B cell (primary cell): ENCODE results near the gene PDE11A. TPM values are rescaled to one million over a fixed set of nuclear protein-coding genes. Genes with fewer than 3 reads are reported as not detected.

Source experiments
- ATAC-seq: fragments of 200-7000 bp; cut with Tn5 transposase; one replicate; pipeline ENCODE4 v1.10.0; 2021; ENCODE audit warnings: low read depth, mild to moderate bottlenecking, moderate number of reproducible peaks, moderate library complexity
- CTCF ChIA-PET: fragments of 350-600 bp; sonication (Branson Sonifier 250); formaldehyde crosslinking; loops from one replicate; lab custom pipeline; 2021; ENCODE audit warnings: antibody characterized with exemption, inconsistent platforms; lab: Charles Lee
- POLR2A ChIA-PET: fragments of 350-600 bp; sonication (Branson Sonifier 250); formaldehyde crosslinking; loops from one replicate; lab custom pipeline; 2021; ENCODE audit warnings: antibody characterized with exemption; lab: Charles Lee
- DNase-seq: peaks from one replicate; pipeline ENCODE4 v3.0.0; 2013
- H2AFZ ChIP-seq: 2 replicates; pipeline ENCODE4 v1.6.1; 2012; ENCODE audit warnings: mild to moderate bottlenecking, low read depth, low read length; ENCODE audit not compliant: insufficient read depth, poor library complexity, severe bottlenecking
- H3K27ac ChIP-seq, 2 donors: 1 replicate in 1 of 2; 2 replicates in 1 of 2; pipeline ENCODE4 v1.5.1; 2012 to 2013; ENCODE audit warnings: low read length in 2 of 2, mild to moderate bottlenecking in 2 of 2, moderate library complexity in 1 of 2
- H3K27me3 ChIP-seq, 4 experiments: fragments of 200-600 bp in 1 of 4; sonication (generic) in 1 of 4; replicated peaks in 1 of 4; 1 replicate in 2 of 4; 2 replicates in 2 of 4; pipeline versions ENCODE4 v1.6.1 to v1.7.0; 2013 to 2016; ENCODE audit warnings: low read length in 3 of 4, mild to moderate bottlenecking in 2 of 4, mixed read lengths in 1 of 4, moderate library complexity in 1 of 4; ENCODE audit not compliant: insufficient read depth in 4 of 4, control insufficient read depth in 3 of 4; ENCODE audit errors: control extremely low read depth in 1 of 4
- H3K36me3 ChIP-seq, 2 experiments: replicated peaks in 1 of 2; 1 replicate in 1 of 2; 2 replicates in 1 of 2; pipeline versions ENCODE4 v1.6.1 to v1.7.1; 2013; ENCODE audit warnings: low read length in 1 of 2; ENCODE audit not compliant: insufficient read depth in 2 of 2, control insufficient read depth in 1 of 2; ENCODE audit errors: control extremely low read depth in 1 of 2, extremely low read depth in 1 of 2
- H3K4me1 ChIP-seq, 2 donors: fragments of 200-600 bp in 1 of 2; sonication (generic) in 1 of 2; 1 replicate in 1 of 2; 2 replicates in 1 of 2; pipeline versions ENCODE4 v1.5.1 to v1.6.1; 2013 to 2017; ENCODE audit warnings: low read length in 2 of 2; ENCODE audit not compliant: control insufficient read depth in 2 of 2, insufficient read depth in 2 of 2
- H3K4me2 ChIP-seq: replicated peaks from 2 replicates; pipeline ENCODE3; 2012; ENCODE audit warnings: mild to moderate bottlenecking, low read depth, low read length; ENCODE audit not compliant: poor library complexity, severe bottlenecking
- H3K4me3 ChIP-seq, 5 experiments: fragments of 200-600 bp in 1 of 5; sonication (generic) in 1 of 5; 1 replicate in 3 of 5; 2 replicates in 2 of 5; pipeline versions ENCODE4 v1.5.1 to v1.7.0; 2011 to 2016; ENCODE audit warnings: low read length in 4 of 5, mild to moderate bottlenecking in 4 of 5, low read depth in 2 of 5, control low read depth in 1 of 5, moderate library complexity in 1 of 5; ENCODE audit not compliant: insufficient read depth in 1 of 5; ENCODE audit errors: control extremely low read depth in 1 of 5, extremely low read depth in 1 of 5
- H3K79me2 ChIP-seq: fragments of 200-600 bp; sonication (generic); one replicate; pipeline ENCODE4 v1.6.0; 2016; ENCODE audit warnings: low read length; ENCODE audit not compliant: control insufficient read depth, insufficient read depth
- H3K9ac ChIP-seq: fragments of 200-600 bp; sonication (generic); 2 replicates; pipeline ENCODE4 v1.6.1; 2017; ENCODE audit warnings: mild to moderate bottlenecking, low read length, moderate library complexity
- H3K9me3 ChIP-seq, 3 donors: one replicate each; pipeline versions ENCODE4 v1.6.1 to v1.7.1; 2013; ENCODE audit warnings: low read length in 2 of 3; ENCODE audit not compliant: control insufficient read depth in 2 of 3, insufficient read depth in 1 of 3; ENCODE audit errors: control extremely low read depth in 1 of 3
- H4K20me1 ChIP-seq: 2 replicates; pipeline ENCODE4 v1.6.0; 2012; ENCODE audit warnings: mild to moderate bottlenecking, low read length; ENCODE audit not compliant: insufficient read depth, control insufficient read depth, poor library complexity, severe bottlenecking
- H3K27ac Mint-ChIP-seq: one replicate; pipeline ENCODE4 v1.8.0; 2021; ENCODE audit warnings: mixed read lengths
- H3K27me3 Mint-ChIP-seq: one replicate; pipeline ENCODE4 v1.8.0; 2021; ENCODE audit warnings: mixed read lengths
- H3K4me1 Mint-ChIP-seq: one replicate; pipeline ENCODE4 v1.8.0; 2021; ENCODE audit warnings: mixed read lengths
- H3K4me3 Mint-ChIP-seq: one replicate; pipeline ENCODE4 v1.8.0; 2021; ENCODE audit warnings: mixed read lengths
- H3K9me3 Mint-ChIP-seq: one replicate; pipeline ENCODE4 v1.8.0; 2022; ENCODE audit warnings: mixed read lengths; ENCODE audit not compliant: insufficient read depth
- CTCF ChIP-seq: fragments of 200-600 bp; IDR thresholded peaks from one replicate; pipeline ENCODE4 v1.8.0; 2022; ENCODE audit warnings: antibody characterized with exemption, mild to moderate bottlenecking
- EZH2 ChIP-seq: IDR thresholded peaks from 2 replicates; pipeline ENCODE4 v1.6.1; 2012; ENCODE audit warnings: borderline replicate concordance, low read depth, mild to moderate bottlenecking, moderate library complexity, low read length; ENCODE audit not compliant: insufficient read depth, poor library complexity, severe bottlenecking
- WGBS: methylation state at CpG from one replicate; pipeline ENCODE4 v1.1.5; 2013; ENCODE audit warnings: missing lambda C conversion rate; ENCODE audit not compliant: insufficient coverage; 5-methylcytosine and 5-hydroxymethylcytosine counted together
- intact Hi-C: fragments of 100-400 bp; cut with micrococcal nuclease; formaldehyde crosslinking; loops from one replicate; pipeline ENCODE4 v1.10.0; 2022
- polyA plus RNA-seq: library from polyadenylated mRNA; depleted of rRNA; stranded (reverse); fragments of >200 nt; gene quantifications from 2 replicates; pipeline ENCODE4 v1.2.3, GENCODE V29; 2012
- total RNA-seq, 2 donors: library from RNA; stranded (reverse); fragments of 120-200 nt in 1 of 2; gene quantifications; 1 replicate in 1 of 2; 2 replicates in 1 of 2; pipeline versions ENCODE4 v1.2.3 to v1.2.4, GENCODE V29; 2013 to 2022

The PDE11A gene
- total and polyA plus RNA-seq, 2 donors (not counting 1 experiment from before 2014, with no cell fraction given), result 0.25 TPM; not detected in 1

- Mint-ChIP-seq H3K4me3 (no peak overlapping the region), H3K27me3 (peaks cover 38% of the 10 kb centered on the region), H3K9me3 (no peaks in the 10 kb centered on the region), H3K4me1 (no peaks in the 10 kb centered on the region), H3K27ac (no peak overlapping the region)
- no peaks in the 10 kb centered on the region for H3K36me3 ChIP-seq
- POLR2A ChIA-PET, result no interaction called here
- H3K27me3 ChIP-seq, result peaks cover 0 to 3% (median 0%) of the 10 kb centered on the region in 4 experiments
- H4K20me1 ChIP-seq, result no peaks in the 10 kb centered on the region
- 100% methylated on average over 1 of the region's 10 CpGs for WGBS
- CTCF ChIA-PET, result interaction anchor here (0.7 to 6.9 kb wide), 18 partner anchors 9 to 1597 kb away, joined by 3 to 83 read pairs (median 4); no protein-coding TSS in a partner anchor
- no peak overlapping the region for H3K9ac ChIP-seq
- no peak overlapping the region for H2AFZ ChIP-seq
- H3K27ac ChIP-seq, result no peak overlapping the region
- no peak overlapping the region for H3K4me3 ChIP-seq
- H3K4me1 ChIP-seq, result no peaks in the 10 kb centered on the region
- intact Hi-C loops, result loop anchor here (1.0 to 10.0 kb wide), 3 partner anchors 310 to 560 kb away; no protein-coding TSS in a partner anchor
- DNase-seq (peak; percentile 42), ATAC-seq (peak; percentile 51)
- TF ChIP-seq EZH2 (no peak), CTCF (peak; percentile 87)
- H3K9me3 ChIP-seq, result no peaks in the 10 kb centered on the region
- H3K79me2 ChIP-seq, result no peaks in the 10 kb centered on the region
- H3K4me2 ChIP-seq, result no peak overlapping the region
Measured at GRCh38 chr2:177724398-177725287, 347.9 kb downstream of the PDE11A start.

GRCh38 chr2:177723235-177723634, 349.3 kb downstream of the PDE11A start:
- Mint-ChIP-seq H3K4me3 (no peak overlapping the region), H3K27ac (no peak overlapping the region), H3K4me1 (no peaks in the 10 kb centered on the region), H3K27me3 (peaks cover 30% of the 10 kb centered on the region), H3K9me3 (no peaks in the 10 kb centered on the region)
- WGBS, result no CpG with 5 or more reads among the region's 3 CpGs
- POLR2A ChIA-PET, result no interaction called here
- no peaks in the 10 kb centered on the region for H3K79me2 ChIP-seq
- no peak overlapping the region for H3K4me2 ChIP-seq
- intact Hi-C loops, result loop anchor here (10.0 kb wide), 1 partner anchor 308 kb away; no protein-coding TSS in a partner anchor
- ATAC-seq (no peak), DNase-seq (no peak)
- H2AFZ ChIP-seq, result no peak overlapping the region
- H3K27me3 ChIP-seq, result peaks cover 0 to 3% (median 0%) of the 10 kb centered on the region in 4 experiments
- no peak overlapping the region for H3K4me3 ChIP-seq
- TF ChIP-seq EZH2 (no peak), CTCF (no peak)
- H3K27ac ChIP-seq, result no peak overlapping the region
- no peaks in the 10 kb centered on the region for H3K36me3 ChIP-seq
- no peaks in the 10 kb centered on the region for H3K9me3 ChIP-seq
- CTCF ChIA-PET, result interaction anchor here (0.9 to 6.9 kb wide), 7 partner anchors 11 to 565 kb away, joined by 3 to 83 read pairs (median 7); no protein-coding TSS in a partner anchor
- H3K9ac ChIP-seq, result no peak overlapping the region
- H3K4me1 ChIP-seq, result no peaks in the 10 kb centered on the region
- H4K20me1 ChIP-seq, result no peaks in the 10 kb centered on the region
